ENCODE data around the gene LYG2.

GRCh38 chr2:99299580-99299979 lies 44.1 kb upstream of the LYG2 start:
- no peak for TF ChIP-seq CTCF (IDR thresholded peaks at IDR 0.05)
- no peak for TF ChIP-seq ZFX (IDR thresholded peaks at IDR 0.05; ENCODE audit: borderline replicate concordance)

All from 22Rv1 (cell line).